Mesenchymal stem cell (in vitro differentiated cells and primary cell): ENCODE measurements around the gene PHKG1.
"Not testable (repeated sequence)": the region's sequence is repeated elsewhere in the genome, so short reads cannot be mapped to it uniquely, and the experiment has no call there.

Experiments used
- DNase-seq: peaks from one replicate; pipeline ENCODE4 v3.0.0-alpha.2; 2013
- H2AFZ ChIP-seq: one replicate; pipeline ENCODE4 v1.6.1; 2013; ENCODE audit warnings: low read depth, mild to moderate bottlenecking, control low read depth, inconsistent platforms, low read length, moderate library complexity
- H2AK5ac ChIP-seq: 2 replicates; pipeline ENCODE4 v1.6.1; 2013; ENCODE audit warnings: low read length, moderate library complexity, mild to moderate bottlenecking, inconsistent platforms; ENCODE audit not compliant: severe bottlenecking
- H2BK120ac ChIP-seq: one replicate; pipeline ENCODE4 v1.6.1; 2013; ENCODE audit warnings: low read depth, mild to moderate bottlenecking, inconsistent platforms, low read length, moderate library complexity
- H2BK12ac ChIP-seq, 2 experiments: one replicate each; pipeline ENCODE4 v1.6.1; 2013; ENCODE audit warnings: inconsistent platforms in 2 of 2, low read length in 2 of 2, mild to moderate bottlenecking in 2 of 2, moderate library complexity in 2 of 2, control low read depth in 1 of 2
- H2BK15ac ChIP-seq: one replicate; pipeline ENCODE4 v1.6.1; 2013; ENCODE audit warnings: mild to moderate bottlenecking, low read depth, inconsistent platforms; ENCODE audit not compliant: poor library complexity, severe bottlenecking
- H2BK5ac ChIP-seq: 2 replicates; pipeline ENCODE4 v1.6.1; 2013; ENCODE audit warnings: low read depth, mild to moderate bottlenecking, low read length, control low read depth, inconsistent platforms; ENCODE audit not compliant: poor library complexity, severe bottlenecking
- H3K14ac ChIP-seq, 2 experiments: one replicate each; pipeline ENCODE4 v1.6.1; 2013; ENCODE audit warnings: inconsistent platforms in 2 of 2, low read length in 2 of 2, control low read depth in 1 of 2, mild to moderate bottlenecking in 1 of 2, moderate library complexity in 1 of 2
- H3K18ac ChIP-seq, 2 experiments: one replicate each; pipeline ENCODE4 v1.6.1; 2013; ENCODE audit warnings: inconsistent platforms in 2 of 2, low read length in 2 of 2, control low read depth in 1 of 2, low read depth in 1 of 2, mild to moderate bottlenecking in 1 of 2
- H3K23ac ChIP-seq, 2 experiments: one replicate each; pipeline ENCODE4 v1.6.1; 2013; ENCODE audit warnings: inconsistent platforms in 2 of 2, low read length in 2 of 2, mild to moderate bottlenecking in 2 of 2, moderate library complexity in 2 of 2, control low read depth in 1 of 2
- H3K27ac ChIP-seq: 2 replicates; pipeline ENCODE4 v1.5.1; 2013; ENCODE audit warnings: mild to moderate bottlenecking, moderate library complexity, low read length, control low read depth, inconsistent platforms; ENCODE audit not compliant: poor library complexity, severe bottlenecking
- H3K27me3 ChIP-seq, 2 experiments: 2 replicates each; pipeline versions ENCODE4 v1.6.1 to v1.7.0; 2013; ENCODE audit warnings: low read length in 2 of 2, mild to moderate bottlenecking in 2 of 2, moderate library complexity in 2 of 2, control low read depth in 1 of 2, inconsistent platforms in 1 of 2; ENCODE audit not compliant: control insufficient read depth in 1 of 2, insufficient read depth in 1 of 2
- H3K36me3 ChIP-seq, 2 experiments: 2 replicates each; pipeline versions ENCODE4 v1.6.1 to v1.7.0; 2013; ENCODE audit warnings: low read length in 2 of 2, control low read depth in 1 of 2, inconsistent platforms in 1 of 2, low read depth in 1 of 2, mild to moderate bottlenecking in 1 of 2; ENCODE audit not compliant: insufficient read depth in 2 of 2, control insufficient read depth in 1 of 2
- H3K4ac ChIP-seq, 2 experiments: one replicate each; pipeline ENCODE4 v1.6.1; 2013; ENCODE audit warnings: inconsistent platforms in 2 of 2, low read length in 2 of 2, mild to moderate bottlenecking in 2 of 2, moderate library complexity in 2 of 2, control low read depth in 1 of 2, low read depth in 1 of 2
- H3K4me1 ChIP-seq: 2 replicates; pipeline ENCODE4 v1.6.1; 2013; ENCODE audit warnings: low read depth, low read length, control low read depth; ENCODE audit not compliant: control insufficient read depth, insufficient read depth
- H3K4me2 ChIP-seq: 2 replicates; pipeline ENCODE4 v1.6.1; 2013; ENCODE audit warnings: low read length, mild to moderate bottlenecking, inconsistent platforms; ENCODE audit not compliant: poor library complexity, severe bottlenecking
- H3K4me3 ChIP-seq, 2 experiments: 2 replicates each; pipeline versions ENCODE4 v1.5.1 to v1.7.0; 2013; ENCODE audit warnings: low read length in 2 of 2, mild to moderate bottlenecking in 2 of 2, control low read depth in 1 of 2, low read depth in 1 of 2; ENCODE audit not compliant: insufficient read depth in 1 of 2
- H3K79me1 ChIP-seq: replicated peaks from 2 replicates; pipeline ENCODE4 v1.6.1; 2013; ENCODE audit warnings: mild to moderate bottlenecking, control low read depth, low read length, inconsistent platforms; ENCODE audit not compliant: poor library complexity, severe bottlenecking
- H3K9ac ChIP-seq: 2 replicates; pipeline ENCODE4 v1.7.0; 2013; ENCODE audit warnings: mild to moderate bottlenecking, low read length, moderate library complexity
- H3K9me3 ChIP-seq: 2 replicates; pipeline ENCODE4 v1.7.0; 2013; ENCODE audit warnings: mild to moderate bottlenecking, low read length; ENCODE audit not compliant: control insufficient read depth
- H4K8ac ChIP-seq: one replicate; pipeline ENCODE4 v1.6.1; 2013; ENCODE audit warnings: inconsistent platforms, mild to moderate bottlenecking, low read length, moderate library complexity
- H4K91ac ChIP-seq: one replicate; pipeline ENCODE4 v1.6.1; 2013; ENCODE audit warnings: mild to moderate bottlenecking, low read length, inconsistent platforms
- WGBS: methylation state at CpG from one replicate; pipeline ENCODE4 v1.1.7; 2013; ENCODE audit warnings: mixed read lengths; 5-methylcytosine and 5-hydroxymethylcytosine counted together

PHKG1 gene

DNA sequence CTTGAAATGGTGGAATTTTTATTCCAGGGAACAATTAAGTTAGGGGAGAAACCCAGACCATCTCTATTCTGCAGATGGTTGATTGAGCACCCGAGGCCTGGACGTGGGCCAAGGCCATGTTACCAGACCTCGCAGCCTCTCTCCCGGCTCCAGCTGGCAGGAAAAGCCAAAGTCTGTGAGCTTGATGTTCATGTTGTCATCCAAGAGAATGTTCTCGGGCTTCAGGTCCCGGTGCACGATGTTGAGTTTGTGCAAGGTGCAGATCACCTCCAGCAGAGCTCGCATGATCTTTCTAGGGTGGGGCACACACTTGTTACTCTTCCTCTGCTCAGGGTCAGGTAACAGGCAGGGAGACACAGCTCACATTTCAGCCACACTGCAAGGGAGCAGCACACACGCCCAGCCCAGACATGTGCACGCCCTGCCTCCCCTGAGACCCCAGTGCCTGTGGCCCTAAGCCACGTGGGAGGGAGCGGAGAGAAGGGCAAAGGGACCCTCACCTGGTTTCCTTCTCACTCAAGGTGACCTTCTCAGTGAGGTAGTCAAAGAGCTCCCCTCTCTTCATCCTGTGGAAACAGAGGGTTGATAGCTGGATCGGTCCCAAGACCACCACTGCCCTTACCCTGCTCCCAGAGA lies 9.5 kb downstream of the PHKG1 start:
- Histone ChIP-seq H2BK15ac (no peak overlapping the region), H3K4ac (no peak overlapping the region), H3K9ac (no peak overlapping the region), H2BK12ac (no peak overlapping the region), H3K27me3 (no peaks in the 10 kb centered on the region), H2BK5ac (no peak overlapping the region), H3K23ac (no peak overlapping the region), H3K36me3 (peaks cover 62 to 74% of the 10 kb centered on the region in 2 experiments), H3K4me2 (no peak overlapping the region), H4K8ac (no peak overlapping the region), H2AFZ (no peak overlapping the region), H3K79me1 (no peaks in the 10 kb centered on the region), H3K9me3 (no peaks in the 10 kb centered on the region), H3K27ac (no peak overlapping the region), H3K18ac (no peak overlapping the region), H2AK5ac (no peak overlapping the region), H3K4me1 (peaks cover 3% of the 10 kb centered on the region), H3K14ac (no peak overlapping the region), H3K4me3 (no peak overlapping the region), H4K91ac (no peak overlapping the region), H2BK120ac (no peak overlapping the region)
- DNase-seq, result no peak
- 96% methylated on average over 12 of the region's 13 CpGs for WGBS

DNA sequence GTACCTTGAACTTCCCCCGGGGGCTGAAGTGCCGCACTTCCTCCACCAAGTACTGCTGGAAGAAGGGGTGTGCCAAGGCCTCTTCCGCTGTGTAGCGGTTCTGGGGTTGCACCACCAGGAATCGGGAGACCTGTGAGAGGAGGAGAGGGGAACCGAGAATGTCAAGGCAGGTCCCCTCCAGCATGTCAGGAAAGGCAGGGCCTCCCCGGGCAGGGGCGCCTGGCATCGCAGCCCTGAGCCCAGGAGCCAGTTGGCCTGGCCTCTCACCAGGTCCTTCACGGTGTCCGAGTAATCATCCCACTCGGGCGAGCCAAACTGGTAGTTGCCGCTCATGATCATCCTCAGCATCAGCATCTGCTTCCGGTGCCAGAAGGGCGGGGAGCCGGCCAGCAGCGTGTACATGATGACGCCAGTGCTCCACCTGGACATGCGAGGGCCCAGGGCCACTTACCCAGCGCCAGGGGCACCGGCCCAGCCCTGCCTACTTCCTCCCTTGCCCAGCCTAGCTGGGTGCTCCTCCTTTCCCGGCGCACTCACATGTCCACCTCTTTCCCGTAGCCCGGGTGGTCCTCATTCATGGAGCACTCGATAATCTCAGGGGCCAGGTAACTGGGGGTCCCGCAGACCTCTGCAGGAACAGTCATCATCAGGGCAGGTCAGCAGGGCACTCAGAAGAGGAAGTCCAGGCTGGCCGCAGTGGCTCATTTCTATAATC lies 11.0 kb downstream of the PHKG1 start:
- no peak overlapping the region for H2AFZ ChIP-seq
- H3K4me2 ChIP-seq, result no peak overlapping the region
- no peak overlapping the region for H2AK5ac ChIP-seq
- WGBS, result 97% methylated on average over 28 of the region's 29 CpGs
- no peaks in the 10 kb centered on the region for H3K4me1 ChIP-seq
- no peaks in the 10 kb centered on the region for H3K27me3 ChIP-seq
- no peak for DNase-seq
- H3K79me1 ChIP-seq, result peaks cover 3% of the 10 kb centered on the region
- H3K18ac ChIP-seq, result no peak overlapping the region
- H3K4ac ChIP-seq, result no peak overlapping the region
- no peak overlapping the region for H3K9ac ChIP-seq
- no peak overlapping the region for H4K8ac ChIP-seq
- H3K9me3 ChIP-seq, result no peaks in the 10 kb centered on the region
- H2BK12ac ChIP-seq, result no peak overlapping the region
- peaks cover 67 to 77% of the 10 kb centered on the region in 2 experiments for H3K36me3 ChIP-seq
- no peak overlapping the region for H3K14ac ChIP-seq
- H2BK15ac ChIP-seq, result no peak overlapping the region
- H3K27ac ChIP-seq, result no peak overlapping the region
- H4K91ac ChIP-seq, result no peak overlapping the region
- H3K4me3 ChIP-seq, result no peak overlapping the region
- no peak overlapping the region for H3K23ac ChIP-seq
- H2BK5ac ChIP-seq, result no peak overlapping the region
- no peak overlapping the region for H2BK120ac ChIP-seq

DNA sequence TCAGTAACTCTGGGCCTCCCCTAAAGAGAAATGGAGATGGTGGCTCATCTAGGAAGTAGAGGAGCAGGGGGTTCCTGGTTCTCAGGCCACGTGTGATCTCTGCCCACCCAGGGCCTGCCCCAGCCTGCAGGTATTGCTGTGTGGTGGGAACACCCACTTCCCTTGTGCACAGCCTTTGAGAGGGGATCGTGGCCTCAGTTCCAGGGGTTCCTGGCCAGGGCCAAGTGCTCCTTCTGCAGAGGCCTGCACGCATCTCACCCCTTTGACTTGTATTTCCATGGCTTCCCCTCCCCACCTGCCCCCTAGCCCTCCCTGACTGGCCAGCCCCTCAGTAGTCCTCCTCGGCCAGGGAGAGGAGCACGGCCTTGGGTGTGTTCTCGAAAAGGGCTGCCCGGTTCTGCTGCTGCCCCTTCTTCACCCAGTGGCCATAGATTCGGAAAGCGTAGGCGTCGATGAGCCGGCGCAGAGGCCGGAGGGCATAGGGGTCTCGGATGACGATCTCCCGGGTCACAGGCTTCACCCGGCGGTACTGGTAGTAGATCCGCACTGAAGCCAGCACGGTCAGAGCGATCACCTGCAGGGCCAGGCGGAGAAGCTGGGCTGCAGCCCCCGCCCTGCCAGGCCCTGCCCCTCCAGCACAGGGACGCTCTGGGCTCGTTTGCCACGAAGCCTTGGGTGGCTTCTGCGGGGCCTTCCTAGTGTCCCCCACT lies 11.9 kb downstream of the PHKG1 start:
- H4K91ac ChIP-seq, H4K8ac ChIP-seq, H3K4me3 ChIP-seq, H2BK120ac ChIP-seq, H3K4me1 ChIP-seq, H3K14ac ChIP-seq, H2BK12ac ChIP-seq, H3K23ac ChIP-seq, H3K27me3 ChIP-seq, DNase-seq, H2AFZ ChIP-seq, H2BK15ac ChIP-seq, H3K9ac ChIP-seq, H3K4me2 ChIP-seq, H3K79me1 ChIP-seq, H3K27ac ChIP-seq, H2BK5ac ChIP-seq, H2AK5ac ChIP-seq, H3K4ac ChIP-seq, H3K18ac ChIP-seq, H3K9me3 ChIP-seq: not testable (repeated sequence)
- peaks cover 65 to 74% of the 10 kb centered on the region in 2 experiments for H3K36me3 ChIP-seq
- 97% methylated on average over 24 of the region's 28 CpGs for WGBS
